Endothelial cell of umbilical vein (primary cell): ENCODE results near the gene ZDHHC24. TPM values are rescaled to one million over a fixed set of nuclear protein-coding genes. Genes with fewer than 3 reads are reported as not detected.

ENCODE experiments used
- BruUV-seq: library from RNA; stranded (reverse); fragments of 400-500 nt; replicated peaks from 2 replicates; lab custom pipeline; 2021; lab: Mats Ljungman, UMichigan
- CTCF ChIA-PET: fragments of 300-600, 350-600 bp; sonication (Branson Sonifier 250); formaldehyde crosslinking; loops from one replicate; lab custom pipeline; 2021; ENCODE audit warnings: antibody characterized with exemption, inconsistent platforms; lab: Charles Lee
- POLR2A ChIA-PET: fragments of 300-600, 350-600 bp; sonication (Branson Sonifier 250); formaldehyde crosslinking; loops from one replicate; lab custom pipeline; 2021; ENCODE audit warnings: antibody characterized with exemption, inconsistent platforms; lab: Charles Lee
- DNase-seq: peaks from one replicate; pipeline ENCODE4 v3.0.0-alpha.2; 2011; ENCODE audit warnings: low read depth, low spot score
- FAIRE-seq: peaks from 2 replicates; lab custom pipeline; 2011; peaks lifted over from hg19 to GRCh38; lab: Jason Lieb, UNC
- H2AFZ ChIP-seq: 2 replicates; pipeline ENCODE4 v1.6.0; 2012; ENCODE audit warnings: low read depth, low read length, control low read depth, inconsistent platforms
- H3K27ac ChIP-seq: 2 replicates; pipeline ENCODE4 v1.5.1; 2011; ENCODE audit warnings: low read depth, mild to moderate bottlenecking, control low read depth, low read length, moderate library complexity; ENCODE audit not compliant: insufficient read depth
- H3K27me3 ChIP-seq, 2 experiments: 2 replicates each; pipeline versions ENCODE4 v1.6.0 to v1.6.1; 2011; ENCODE audit warnings: low read length in 2 of 2, mixed read lengths in 1 of 2; ENCODE audit not compliant: control insufficient read depth in 2 of 2, insufficient read depth in 2 of 2
- H3K36me3 ChIP-seq, 2 experiments: 2 replicates in 1 of 2; 3 replicates in 1 of 2; pipeline ENCODE4 v1.5.1; 2011; ENCODE audit warnings: low read length in 2 of 2, mild to moderate bottlenecking in 1 of 2, moderate library complexity in 1 of 2; ENCODE audit not compliant: control insufficient read depth in 2 of 2, insufficient read depth in 2 of 2; ENCODE audit errors: extremely low read depth in 1 of 2
- H3K4me1 ChIP-seq: 3 replicates; pipeline ENCODE4 v1.5.1; 2011; ENCODE audit warnings: mild to moderate bottlenecking, low read length; ENCODE audit not compliant: control insufficient read depth, insufficient read depth; ENCODE audit errors: extremely low read depth
- H3K4me2 ChIP-seq: 2 replicates; pipeline ENCODE4 v1.6.1; 2011; ENCODE audit warnings: low read length, control low read depth, mixed read lengths; ENCODE audit not compliant: insufficient read depth
- H3K4me3 ChIP-seq, 3 experiments: fragments of 200-600 bp in 1 of 3; sonication (generic), shearing (Covaris generic) in 1 of 3; replicated peaks in 1 of 3; 2 replicates each; pipeline ENCODE4 v1.5.1; 2011 to 2016; ENCODE audit warnings: control low read depth in 3 of 3, low read length in 3 of 3, mild to moderate bottlenecking in 2 of 3, inconsistent platforms in 1 of 3, low read depth in 1 of 3, moderate library complexity in 1 of 3; ENCODE audit not compliant: insufficient read depth in 1 of 3
- H3K79me2 ChIP-seq: 2 replicates; pipeline ENCODE4 v1.6.0; 2012; ENCODE audit warnings: low read length, inconsistent platforms; ENCODE audit not compliant: control insufficient read depth, insufficient read depth
- H3K9ac ChIP-seq: replicated peaks from 2 replicates; pipeline ENCODE3; 2011; ENCODE audit warnings: low read length, control low read depth; ENCODE audit not compliant: insufficient read depth; ENCODE audit errors: extremely low read depth
- H3K9me1 ChIP-seq: replicated peaks from 3 replicates; pipeline ENCODE4 v1.6.0; 2011; ENCODE audit warnings: mild to moderate bottlenecking, low read length; ENCODE audit not compliant: control insufficient read depth, insufficient read depth; ENCODE audit errors: extremely low read depth
- H3K9me3 ChIP-seq: replicated peaks from 2 replicates; pipeline ENCODE4 v1.5.1; 2012; ENCODE audit warnings: low read length, inconsistent platforms; ENCODE audit not compliant: control insufficient read depth, insufficient read depth
- H4K20me1 ChIP-seq: replicated peaks from 2 replicates; pipeline ENCODE3; 2011; ENCODE audit warnings: mild to moderate bottlenecking, low read length; ENCODE audit not compliant: control insufficient read depth, insufficient read depth; ENCODE audit errors: extremely low read depth
- CTCF ChIP-seq, 2 donors: IDR thresholded peaks; 1 replicate in 1 of 2; 2 replicates in 1 of 2; pipeline ENCODE4 v1.5.1; 2011; ENCODE audit warnings: low read length in 2 of 2, mild to moderate bottlenecking in 2 of 2, moderate library complexity in 2 of 2, control low read depth in 1 of 2, inconsistent platforms in 1 of 2, low read depth in 1 of 2; ENCODE audit not compliant: insufficient read depth in 1 of 2; ENCODE audit errors: extremely low read depth in 1 of 2
- EZH2 ChIP-seq: IDR thresholded peaks from 2 replicates; pipeline ENCODE4 v1.6.1; 2012; ENCODE audit warnings: borderline replicate concordance, low read depth, mild to moderate bottlenecking, moderate library complexity, low read length, inconsistent platforms; ENCODE audit not compliant: severe bottlenecking
- FOS ChIP-seq: IDR thresholded peaks from 2 replicates; pipeline ENCODE4 v1.6.1; 2011; ENCODE audit warnings: mild to moderate bottlenecking, low read length, moderate library complexity, borderline replicate concordance; ENCODE audit not compliant: insufficient read depth
- GATA2 ChIP-seq: IDR thresholded peaks from 2 replicates; pipeline ENCODE4 v1.7.0; 2011; ENCODE audit warnings: low read depth, mild to moderate bottlenecking, moderate library complexity, mixed read lengths, low read length; ENCODE audit not compliant: insufficient read length, insufficient read depth
- MAX ChIP-seq: IDR thresholded peaks from 2 replicates; pipeline ENCODE4 v1.6.1; 2011; ENCODE audit not compliant: insufficient read depth, insufficient read length
- MYC ChIP-seq: IDR thresholded peaks from one replicate; pipeline ENCODE4 v1.6.1; 2011; ENCODE audit warnings: mild to moderate bottlenecking, low read depth, low read length
- POLR2A ChIP-seq: IDR thresholded peaks from 2 replicates; pipeline ENCODE4 v1.6.1; 2012; ENCODE audit warnings: low read depth, mild to moderate bottlenecking, control low read depth, low read length
- POLR2AphosphoS5 ChIP-seq: IDR thresholded peaks from 2 replicates; pipeline ENCODE4 v1.6.1; 2012; ENCODE audit warnings: low read depth, mild to moderate bottlenecking, control low read depth, low read length, moderate library complexity; ENCODE audit not compliant: insufficient read depth
- dilution Hi-C: fragments of 300-500 bp; cut with MboI; formaldehyde crosslinking; loops from one replicate; pipeline ENCODE4 v1.15.0; 2019; ENCODE audit warnings: low sequenced_read_pairs; ENCODE audit not compliant: extremely low pct_ligation_motif_present
- intact Hi-C: fragments of 100-400 bp; cut with micrococcal nuclease; formaldehyde crosslinking; loops from one replicate; pipeline ENCODE4 v1.10.0; 2022
- polyA plus RNA-seq, 4 experiments: library from polyadenylated mRNA; depleted of rRNA in 3 of 4; stranded (reverse) in 3 of 4; unstranded in 1 of 4; fragments of >200 nt; gene quantifications; 2 replicates each; pipeline versions ENCODE4 v1.2.1 to v1.2.3, GENCODE V29; 2011 to 2012; ENCODE audit warnings: missing spikeins in 1 of 4
- total RNA-seq: library from RNA; stranded (reverse); gene quantifications from 2 replicates; pipeline ENCODE4 v1.2.3, GENCODE V29; 2021

The ZDHHC24 gene
- total and polyA plus RNA-seq, 2 donors (not counting 3 experiments of a cell fraction or from before 2014, with no cell fraction given) = 20.1 to 21.1 TPM

GRCh38 chr11:66477263-66478201 is 68.3 kb downstream of the ZDHHC24 start:
- no peak overlapping the region for H3K27ac ChIP-seq
- H3K4me3 ChIP-seq = no peak overlapping the region
- peaks cover 10% of the 10 kb centered on the region for H3K4me1 ChIP-seq
- H3K9me1 ChIP-seq = no peaks in the 10 kb centered on the region
- intact Hi-C loops = no loop called here
- no peak for TF ChIP-seq POLR2A
- no peak for TF ChIP-seq FOS
- no peak for TF ChIP-seq GATA2
- no peak for TF ChIP-seq MAX
- no peak for TF ChIP-seq POLR2AphosphoS5
- TF ChIP-seq CTCF (IDR thresholded peaks at IDR 0.05; ENCODE audit: extremely low read depth in 1 of 2, insufficient read depth in 1 of 2, low read depth in 1 of 2, low read length in 2 of 2) = no peak
- TF ChIP-seq MYC = no peak
- TF ChIP-seq EZH2 = no peak
- no peak overlapping the region for H3K4me2 ChIP-seq
- no peak overlapping the region for H3K9ac ChIP-seq
- no peaks in the 10 kb centered on the region for H3K27me3 ChIP-seq
- no peaks in the 10 kb centered on the region for H3K9me3 ChIP-seq
- no peaks in the 10 kb centered on the region for H3K36me3 ChIP-seq
- FAIRE-seq (no peak), DNase-seq (no peak)
- dilution Hi-C loops = no loop called here
- no peak overlapping the region for H2AFZ ChIP-seq
- BruUV-seq = no TSS peak
- ChIA-PET POLR2A (no interaction called here), CTCF (interaction anchor here (1.0 to 1.9 kb wide), 4 partner anchors 9 to 201 kb away, joined by 4 to 8 read pairs (median 5); partner anchors contain the start of genes PELI3 and RBM4B)
- peaks cover 7% of the 10 kb centered on the region for H3K79me2 ChIP-seq
- no peaks in the 10 kb centered on the region for H4K20me1 ChIP-seq
